OCI-LY3 (cell line): Measurements from ENCODE around the gene CDC42BPA.

Source experiments
- H2AFZ ChIP-seq: fragments of 200-600, 300-600 bp; shearing (Covaris generic); 2 replicates; pipeline ENCODE4 v1.6.0; 2014; ENCODE audit warnings: antibody characterized with exemption, low read depth, low read length
- H3K27ac ChIP-seq: fragments of 200-600, 300-600 bp; sonication (generic); 2 replicates; pipeline ENCODE4 v1.5.1; 2014; ENCODE audit warnings: mild to moderate bottlenecking, low read length, moderate library complexity, mixed read lengths
- H3K27me3 ChIP-seq: fragments of 200-600, 300-600 bp; sonication (generic); 2 replicates; pipeline ENCODE4 v1.6.1; 2014; ENCODE audit warnings: low read depth, low read length, mixed read lengths
- H3K36me3 ChIP-seq: fragments of 200-600, 300-600 bp; sonication (generic); replicated peaks from 2 replicates; pipeline ENCODE3; 2014; ENCODE audit warnings: low read depth, low read length, mixed read lengths
- H3K4me1 ChIP-seq: fragments of 300-600, 200-600 bp; sonication (generic); 2 replicates; pipeline ENCODE4 v1.6.1; 2014; ENCODE audit warnings: low read length, mixed read lengths
- H3K4me2 ChIP-seq: fragments of 200-600, 300-600 bp; sonication (generic); 2 replicates; pipeline ENCODE4 v1.6.1; 2014; ENCODE audit warnings: low read length, mixed read lengths
- H3K4me3 ChIP-seq: fragments of 300-600, 200-600 bp; sonication (generic); 2 replicates; pipeline ENCODE4 v1.5.1; 2014; ENCODE audit warnings: antibody characterized with exemption, mild to moderate bottlenecking, low read length, moderate library complexity
- H3K79me2 ChIP-seq: fragments of 300-600, 200-600 bp; shearing (Covaris generic); 2 replicates; pipeline ENCODE4 v1.6.1; 2014; ENCODE audit warnings: mild to moderate bottlenecking, low read length, mixed read lengths
- H3K9ac ChIP-seq: fragments of 300-600, 200-600 bp; shearing (Covaris generic); 2 replicates; pipeline ENCODE4 v1.6.0; 2014; ENCODE audit warnings: mild to moderate bottlenecking, low read length, moderate library complexity
- H3K9me3 ChIP-seq: fragments of 200-600, 300-600 bp; shearing (Covaris generic); 2 replicates; pipeline ENCODE4 v1.6.1; 2014; ENCODE audit warnings: low read length, mixed read lengths; ENCODE audit not compliant: insufficient read depth
- H4K20me1 ChIP-seq: fragments of 200-600, 300-600 bp; sonication (generic); 2 replicates; pipeline ENCODE4 v1.6.1; 2016; ENCODE audit warnings: low read length, mixed read lengths; ENCODE audit not compliant: insufficient read depth
- EZH2phosphoT487 ChIP-seq: fragments of 200-600 bp; shearing (Covaris generic); IDR thresholded peaks from 2 replicates; pipeline ENCODE4 v1.6.1; 2018; ENCODE audit warnings: antibody characterized with exemption, mixed run types, low read depth
- TF ChIP-seq, protein P1 (sequence below): fragments of 200-600, 300-600 bp; sonication (generic); IDR thresholded peaks from 2 replicates; pipeline ENCODE4 v1.5.1; 2014; ENCODE audit warnings: antibody characterized with exemption, low read length, low read depth

Gene CDC42BPA

DNA sequence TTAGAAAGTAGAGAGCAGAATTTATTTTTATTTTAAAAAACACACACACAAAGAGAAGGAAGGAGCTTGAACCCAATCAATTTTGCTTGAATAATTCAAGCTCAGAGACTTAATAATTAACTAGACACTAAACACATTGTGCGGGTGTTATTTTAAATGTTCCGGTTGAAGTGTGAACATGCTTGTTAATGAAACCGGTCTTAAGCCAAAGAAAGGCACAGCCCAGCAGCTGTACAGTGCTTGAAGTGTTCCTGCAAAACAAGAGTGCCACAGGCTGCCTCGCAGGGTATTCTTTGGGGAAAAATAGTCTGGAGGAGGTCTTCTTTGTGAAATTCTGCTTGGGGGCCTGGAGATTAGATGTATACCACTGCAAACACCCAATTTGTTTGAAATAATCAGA, 2.2 kb upstream of the CDC42BPA start:
- H2AFZ ChIP-seq: no peak overlapping the region
- no peak overlapping the region for H3K4me3 ChIP-seq
- no peak overlapping the region for H3K9ac ChIP-seq
- no peaks in the 10 kb centered on the region for H4K20me1 ChIP-seq
- TF ChIP-seq, protein P1, sequence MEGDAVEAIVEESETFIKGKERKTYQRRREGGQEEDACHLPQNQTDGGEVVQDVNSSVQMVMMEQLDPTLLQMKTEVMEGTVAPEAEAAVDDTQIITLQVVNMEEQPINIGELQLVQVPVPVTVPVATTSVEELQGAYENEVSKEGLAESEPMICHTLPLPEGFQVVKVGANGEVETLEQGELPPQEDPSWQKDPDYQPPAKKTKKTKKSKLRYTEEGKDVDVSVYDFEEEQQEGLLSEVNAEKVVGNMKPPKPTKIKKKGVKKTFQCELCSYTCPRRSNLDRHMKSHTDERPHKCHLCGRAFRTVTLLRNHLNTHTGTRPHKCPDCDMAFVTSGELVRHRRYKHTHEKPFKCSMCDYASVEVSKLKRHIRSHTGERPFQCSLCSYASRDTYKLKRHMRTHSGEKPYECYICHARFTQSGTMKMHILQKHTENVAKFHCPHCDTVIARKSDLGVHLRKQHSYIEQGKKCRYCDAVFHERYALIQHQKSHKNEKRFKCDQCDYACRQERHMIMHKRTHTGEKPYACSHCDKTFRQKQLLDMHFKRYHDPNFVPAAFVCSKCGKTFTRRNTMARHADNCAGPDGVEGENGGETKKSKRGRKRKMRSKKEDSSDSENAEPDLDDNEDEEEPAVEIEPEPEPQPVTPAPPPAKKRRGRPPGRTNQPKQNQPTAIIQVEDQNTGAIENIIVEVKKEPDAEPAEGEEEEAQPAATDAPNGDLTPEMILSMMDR: no peak
- TF ChIP-seq EZH2phosphoT487: no peak
- H3K79me2 ChIP-seq: no peaks in the 10 kb centered on the region
- H3K27me3 ChIP-seq: no peaks in the 10 kb centered on the region
- no peaks in the 10 kb centered on the region for H3K36me3 ChIP-seq
- H3K4me1 ChIP-seq: no peaks in the 10 kb centered on the region
- H3K9me3 ChIP-seq: no peaks in the 10 kb centered on the region
- no peak overlapping the region for H3K4me2 ChIP-seq
- no peak overlapping the region for H3K27ac ChIP-seq

- Histone ChIP-seq H3K79me2 (no peaks in the 10 kb centered on the region), H4K20me1 (no peaks in the 10 kb centered on the region), H3K9ac (no peak overlapping the region), H3K9me3 (no peaks in the 10 kb centered on the region), H3K4me2 (no peak overlapping the region), H3K4me1 (no peaks in the 10 kb centered on the region), H3K27ac (no peak overlapping the region), H3K4me3 (no peak overlapping the region), H3K27me3 (no peaks in the 10 kb centered on the region), H3K36me3 (no peaks in the 10 kb centered on the region), H2AFZ (no peak overlapping the region)
- TF ChIP-seq, protein P1: no peak
- no peak for TF ChIP-seq EZH2phosphoT487
Observed at GRCh38 chr1:227318853-227319607, 738 bp upstream of the CDC42BPA start.

- H3K4me3 ChIP-seq: no peak overlapping the region
- no peaks in the 10 kb centered on the region for H3K79me2 ChIP-seq
- no peaks in the 10 kb centered on the region for H3K9me3 ChIP-seq
- H3K9ac ChIP-seq: no peak overlapping the region
- H2AFZ ChIP-seq: no peak overlapping the region
- H4K20me1 ChIP-seq: no peaks in the 10 kb centered on the region
- no peaks in the 10 kb centered on the region for H3K4me1 ChIP-seq
- H3K27ac ChIP-seq: no peak overlapping the region
- no peak overlapping the region for H3K4me2 ChIP-seq
- no peaks in the 10 kb centered on the region for H3K36me3 ChIP-seq
- no peaks in the 10 kb centered on the region for H3K27me3 ChIP-seq
- no peak for TF ChIP-seq EZH2phosphoT487
- TF ChIP-seq, protein P1: no peak
Observed at GRCh38 chr1:227317523-227318015, 723 bp downstream of the CDC42BPA start.

DNA sequence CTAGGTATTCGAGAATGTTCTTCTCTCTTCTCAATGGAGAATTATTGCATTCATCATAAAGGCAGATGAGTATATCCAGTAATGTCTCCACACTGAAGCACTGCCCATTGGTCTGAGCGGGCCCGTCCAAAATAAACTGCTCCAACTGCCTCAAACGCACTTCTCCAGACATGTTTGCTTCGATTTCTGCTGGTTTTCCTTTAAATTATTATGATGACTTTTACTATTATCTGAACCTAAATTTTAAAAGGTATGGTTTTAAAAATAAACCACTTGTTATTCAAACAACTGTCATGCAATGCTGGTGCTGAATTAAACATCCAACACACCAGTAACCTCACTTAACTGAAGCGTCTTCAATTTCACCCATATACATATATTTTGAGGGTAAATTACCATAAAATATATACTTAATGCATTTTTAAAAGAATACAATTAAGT, 1.3 kb downstream of the CDC42BPA start:
- Histone ChIP-seq H3K79me2 (no peaks in the 10 kb centered on the region), H3K27ac (no peak overlapping the region), H3K27me3 (no peaks in the 10 kb centered on the region), H3K4me1 (no peaks in the 10 kb centered on the region), H3K9ac (no peak overlapping the region), H2AFZ (no peak overlapping the region), H3K4me3 (no peak overlapping the region), H3K9me3 (no peaks in the 10 kb centered on the region), H3K36me3 (no peaks in the 10 kb centered on the region), H3K4me2 (no peak overlapping the region), H4K20me1 (no peaks in the 10 kb centered on the region)
- TF ChIP-seq, protein P1: no peak
- no peak for TF ChIP-seq EZH2phosphoT487
